HG02798 (cell line): Measurements from ENCODE around the gene CCNQ.

Experiments
- ATAC-seq: cut with Tn5 transposase; IDR thresholded peaks from one replicate; pipeline ENCODE4 v1.9.1; 2021; ENCODE audit warnings: mild to moderate bottlenecking; ENCODE audit not compliant: unreplicated experiment, poor library complexity

CCNQ gene

GRCh38 chrX:153599192-153600031 is 473 bp upstream of the CCNQ start:
- peak; percentile 90 for ATAC-seq

GRCh38 chrX:153596981-153597750 is 1.8 kb downstream of the CCNQ start:
- no peak for ATAC-seq

GRCh38 chrX:153595859-153596857 is 2.8 kb downstream of the CCNQ start:
- no peak for ATAC-seq

- ATAC-seq = no peak
Measured at GRCh38 chrX:153595387-153595786, 3.6 kb downstream of the CCNQ start.

GRCh38 chrX:153593811-153594500 is 5.0 kb downstream of the CCNQ start:
- ATAC-seq = no peak

- no peak for ATAC-seq
Measured at GRCh38 chrX:153592966-153593688, 5.8 kb downstream of the CCNQ start.

- no peak for ATAC-seq
Measured at GRCh38 chrX:153592091-153592833, 6.7 kb downstream of the CCNQ start.

- no peak for ATAC-seq
Measured at GRCh38 chrX:153590961-153591956, 7.7 kb downstream of the CCNQ start.

GRCh38 chrX:153588782-153589446 is 10.0 kb downstream of the CCNQ start:
- ATAC-seq = no peak

GRCh38 chrX:153588021-153588781 is 10.7 kb downstream of the CCNQ start:
- ATAC-seq = no peak

GRCh38 chrX:153587342-153587741 is 11.6 kb downstream of the CCNQ start:
- ATAC-seq = no peak

GRCh38 chrX:153585827-153586226 is 13.1 kb downstream of the CCNQ start:
- no peak for ATAC-seq

GRCh38 chrX:153583433-153583832 is 15.5 kb downstream of the CCNQ start:
- ATAC-seq = no peak

GRCh38 chrX:153582896-153583295 is 16.0 kb downstream of the CCNQ start:
- ATAC-seq = peak; percentile 99

GRCh38 chrX:153580700-153581386 is 18.1 kb downstream of the CCNQ start:
- no peak for ATAC-seq
